Measurements from ENCODE around the gene ATG14. TPM values are rescaled to one million over a fixed set of nuclear protein-coding genes. Genes with fewer than 3 reads are reported as not detected.

ATG14 gene
- total and polyA plus RNA-seq, 2 of the 13 experiments (the other 11 are each of a cell fraction or from before 2014, with no cell fraction given): 7.2 to 9.1 TPM

DNA sequence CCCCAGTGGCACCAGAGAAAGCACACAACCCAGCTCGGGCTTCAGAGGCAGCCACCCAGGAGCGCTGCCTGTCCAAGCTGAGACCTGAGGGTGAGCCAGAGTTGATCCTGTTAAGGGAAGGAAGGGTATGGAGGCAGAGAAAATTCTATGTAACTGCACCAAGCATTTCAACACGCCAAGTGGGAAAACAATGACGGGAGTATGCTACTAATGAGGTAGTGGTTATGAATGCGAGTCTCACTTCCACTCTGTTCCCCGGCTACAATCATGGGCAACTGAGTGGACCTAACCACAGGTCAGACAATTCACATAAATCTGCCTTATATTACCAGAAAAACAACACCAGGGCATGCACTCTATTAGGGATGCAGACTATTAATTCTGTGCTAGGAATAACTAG lies 9.9 kb downstream of the ATG14 start:
- FAIRE-seq: no peak
- Histone ChIP-seq H3K36me3 (replicated peaks in 1 of 2; ENCODE audit: control insufficient read depth in 1 of 2, insufficient read depth in 2 of 2, low read length in 2 of 2) (0 out of 5 replicates have a peak, but pooled peaks cover 0 to 1% of the 10 kb centered on the region in 2 experiments), H2AFZ (ENCODE audit: low read length) (no peak overlapping the region), H3K27ac (ENCODE audit: extremely low read length, insufficient read depth, low read length) (no peak overlapping the region), H3K9me3 (ENCODE audit: low read length) (no peaks in the 10 kb centered on the region), H3K4me2 (ENCODE audit: low read depth, low read length) (no peak overlapping the region), H4K20me1 (ENCODE audit: insufficient read depth, low read length) (no peaks in the 10 kb centered on the region), H3K27me3 (ENCODE audit: control insufficient read depth in 1 of 2, insufficient read depth in 2 of 2, low read length in 2 of 2) (no peaks in the 10 kb centered on the region), H3K9ac (ENCODE audit: insufficient read depth, low read depth, low read length) (no peak overlapping the region), H3K4me1 (ENCODE audit: insufficient read depth, low read length) (no peaks in the 10 kb centered on the region), H3K79me2 (ENCODE audit: insufficient read depth, low read length) (peaks cover 57% of the 10 kb centered on the region), H3K4me3 (replicated peaks in 1 of 3; ENCODE audit: insufficient read depth in 1 of 3, low read depth in 2 of 3, low read length in 3 of 3) (no peak overlapping the region)
- POLR2A ChIA-PET: no interaction called here
- DNase-seq (ENCODE audit: low spot score): no peak
- BruUV-seq (replicated peaks): no TSS peak
- intact Hi-C loops (cut with micrococcal nuclease; ENCODE audit: unreplicated experiment) (no loop called here), in situ Hi-C loops (cut with HindIII; ENCODE audit: extremely low pct_ligation_motif_present, low pct_unique_long_range_greater_than_20kb) (no loop called here)
- 97% methylated on average over 6 of the region's 6 CpGs for WGBS (ENCODE audit: low lambda C conversion rate)
- no peak for ATAC-seq
- CTCF ChIA-PET (ENCODE audit: low intra/inter-chr PET ratio, low total read pairs): no interaction called here
- TF ChIP-seq PHF21A (CRISPR knock-in tag; IDR thresholded peaks at IDR 0.05) (no peak), DR1 (CRISPR knock-in tag; IDR thresholded peaks at IDR 0.05) (no peak), CHD2 (IDR thresholded peaks at IDR 0.05; ENCODE audit: low read depth, low read length) (no peak), KDM2A (CRISPR knock-in tag; IDR thresholded peaks at IDR 0.05; ENCODE audit: borderline replicate concordance, low read depth) (no peak), MIER3 (CRISPR knock-in tag; IDR thresholded peaks at IDR 0.05; ENCODE audit: borderline replicate concordance) (no peak), SNRNP70 (IDR thresholded peaks at IDR 0.05; ENCODE audit: low read depth, low read length) (no peak), JARID2 (CRISPR knock-in tag; IDR thresholded peaks at IDR 0.05; ENCODE audit: insufficient replicate concordance) (no peak), PTBP1 (IDR thresholded peaks at IDR 0.05; ENCODE audit: low read depth, low read length, poor library complexity, severe bottlenecking) (no peak), HHEX (CRISPR knock-in tag; IDR thresholded peaks at IDR 0.05) (no peak), NCOA1 (CRISPR knock-in tag; IDR thresholded peaks at IDR 0.05) (no peak), TMF1 (CRISPR knock-in tag; IDR thresholded peaks at IDR 0.05; ENCODE audit: low read depth) (no peak), ZNF614 (CRISPR knock-in tag; IDR thresholded peaks at IDR 0.05; ENCODE audit: borderline replicate concordance) (no peak)
- TF ChIP-seq, protein P1, sequence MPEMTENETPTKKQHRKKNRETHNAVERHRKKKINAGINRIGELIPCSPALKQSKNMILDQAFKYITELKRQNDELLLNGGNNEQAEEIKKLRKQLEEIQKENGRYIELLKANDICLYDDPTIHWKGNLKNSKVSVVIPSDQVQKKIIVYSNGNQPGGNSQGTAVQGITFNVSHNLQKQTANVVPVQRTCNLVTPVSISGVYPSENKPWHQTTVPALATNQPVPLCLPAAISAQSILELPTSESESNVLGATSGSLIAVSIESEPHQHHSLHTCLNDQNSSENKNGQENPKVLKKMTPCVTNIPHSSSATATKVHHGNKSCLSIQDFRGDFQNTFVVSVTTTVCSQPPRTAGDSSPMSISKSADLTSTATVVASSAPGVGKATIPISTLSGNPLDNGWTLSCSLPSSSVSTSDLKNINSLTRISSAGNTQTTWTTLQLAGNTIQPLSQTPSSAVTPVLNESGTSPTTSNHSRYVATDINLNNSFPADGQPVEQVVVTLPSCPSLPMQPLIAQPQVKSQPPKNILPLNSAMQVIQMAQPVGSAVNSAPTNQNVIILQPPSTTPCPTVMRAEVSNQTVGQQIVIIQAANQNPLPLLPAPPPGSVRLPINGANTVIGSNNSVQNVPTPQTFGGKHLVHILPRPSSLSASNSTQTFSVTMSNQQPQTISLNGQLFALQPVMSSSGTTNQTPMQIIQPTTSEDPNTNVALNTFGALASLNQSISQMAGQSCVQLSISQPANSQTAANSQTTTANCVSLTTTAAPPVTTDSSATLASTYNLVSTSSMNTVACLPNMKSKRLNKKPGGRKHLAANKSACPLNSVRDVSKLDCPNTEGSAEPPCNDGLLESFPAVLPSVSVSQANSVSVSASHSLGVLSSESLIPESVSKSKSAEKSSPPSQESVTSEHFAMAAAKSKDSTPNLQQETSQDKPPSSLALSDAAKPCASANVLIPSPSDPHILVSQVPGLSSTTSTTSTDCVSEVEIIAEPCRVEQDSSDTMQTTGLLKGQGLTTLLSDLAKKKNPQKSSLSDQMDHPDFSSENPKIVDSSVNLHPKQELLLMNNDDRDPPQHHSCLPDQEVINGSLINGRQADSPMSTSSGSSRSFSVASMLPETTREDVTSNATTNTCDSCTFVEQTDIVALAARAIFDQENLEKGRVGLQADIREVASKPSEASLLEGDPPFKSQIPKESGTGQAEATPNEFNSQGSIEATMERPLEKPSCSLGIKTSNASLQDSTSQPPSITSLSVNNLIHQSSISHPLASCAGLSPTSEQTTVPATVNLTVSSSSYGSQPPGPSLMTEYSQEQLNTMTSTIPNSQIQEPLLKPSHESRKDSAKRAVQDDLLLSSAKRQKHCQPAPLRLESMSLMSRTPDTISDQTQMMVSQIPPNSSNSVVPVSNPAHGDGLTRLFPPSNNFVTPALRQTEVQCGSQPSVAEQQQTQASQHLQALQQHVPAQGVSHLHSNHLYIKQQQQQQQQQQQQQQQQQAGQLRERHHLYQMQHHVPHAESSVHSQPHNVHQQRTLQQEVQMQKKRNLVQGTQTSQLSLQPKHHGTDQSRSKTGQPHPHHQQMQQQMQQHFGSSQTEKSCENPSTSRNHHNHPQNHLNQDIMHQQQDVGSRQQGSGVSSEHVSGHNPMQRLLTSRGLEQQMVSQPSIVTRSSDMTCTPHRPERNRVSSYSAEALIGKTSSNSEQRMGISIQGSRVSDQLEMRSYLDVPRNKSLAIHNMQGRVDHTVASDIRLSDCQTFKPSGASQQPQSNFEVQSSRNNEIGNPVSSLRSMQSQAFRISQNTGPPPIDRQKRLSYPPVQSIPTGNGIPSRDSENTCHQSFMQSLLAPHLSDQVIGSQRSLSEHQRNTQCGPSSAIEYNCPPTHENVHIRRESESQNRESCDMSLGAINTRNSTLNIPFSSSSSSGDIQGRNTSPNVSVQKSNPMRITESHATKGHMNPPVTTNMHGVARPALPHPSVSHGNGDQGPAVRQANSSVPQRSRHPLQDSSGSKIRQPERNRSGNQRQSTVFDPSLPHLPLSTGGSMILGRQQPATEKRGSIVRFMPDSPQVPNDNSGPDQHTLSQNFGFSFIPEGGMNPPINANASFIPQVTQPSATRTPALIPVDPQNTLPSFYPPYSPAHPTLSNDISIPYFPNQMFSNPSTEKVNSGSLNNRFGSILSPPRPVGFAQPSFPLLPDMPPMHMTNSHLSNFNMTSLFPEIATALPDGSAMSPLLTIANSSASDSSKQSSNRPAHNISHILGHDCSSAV (CRISPR knock-in tag; IDR thresholded peaks at IDR 0.05; ENCODE audit: borderline replicate concordance): no peak
- TF ChIP-seq, protein P2, sequence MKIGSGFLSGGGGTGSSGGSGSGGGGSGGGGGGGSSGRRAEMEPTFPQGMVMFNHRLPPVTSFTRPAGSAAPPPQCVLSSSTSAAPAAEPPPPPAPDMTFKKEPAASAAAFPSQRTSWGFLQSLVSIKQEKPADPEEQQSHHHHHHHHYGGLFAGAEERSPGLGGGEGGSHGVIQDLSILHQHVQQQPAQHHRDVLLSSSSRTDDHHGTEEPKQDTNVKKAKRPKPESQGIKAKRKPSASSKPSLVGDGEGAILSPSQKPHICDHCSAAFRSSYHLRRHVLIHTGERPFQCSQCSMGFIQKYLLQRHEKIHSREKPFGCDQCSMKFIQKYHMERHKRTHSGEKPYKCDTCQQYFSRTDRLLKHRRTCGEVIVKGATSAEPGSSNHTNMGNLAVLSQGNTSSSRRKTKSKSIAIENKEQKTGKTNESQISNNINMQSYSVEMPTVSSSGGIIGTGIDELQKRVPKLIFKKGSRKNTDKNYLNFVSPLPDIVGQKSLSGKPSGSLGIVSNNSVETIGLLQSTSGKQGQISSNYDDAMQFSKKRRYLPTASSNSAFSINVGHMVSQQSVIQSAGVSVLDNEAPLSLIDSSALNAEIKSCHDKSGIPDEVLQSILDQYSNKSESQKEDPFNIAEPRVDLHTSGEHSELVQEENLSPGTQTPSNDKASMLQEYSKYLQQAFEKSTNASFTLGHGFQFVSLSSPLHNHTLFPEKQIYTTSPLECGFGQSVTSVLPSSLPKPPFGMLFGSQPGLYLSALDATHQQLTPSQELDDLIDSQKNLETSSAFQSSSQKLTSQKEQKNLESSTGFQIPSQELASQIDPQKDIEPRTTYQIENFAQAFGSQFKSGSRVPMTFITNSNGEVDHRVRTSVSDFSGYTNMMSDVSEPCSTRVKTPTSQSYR (CRISPR knock-in tag; IDR thresholded peaks at IDR 0.05; ENCODE audit: borderline replicate concordance): no peak

Data from HepG2 (cell line).